ENCODE results near the gene GAL3ST2.

The GAL3ST2 gene

DNA sequence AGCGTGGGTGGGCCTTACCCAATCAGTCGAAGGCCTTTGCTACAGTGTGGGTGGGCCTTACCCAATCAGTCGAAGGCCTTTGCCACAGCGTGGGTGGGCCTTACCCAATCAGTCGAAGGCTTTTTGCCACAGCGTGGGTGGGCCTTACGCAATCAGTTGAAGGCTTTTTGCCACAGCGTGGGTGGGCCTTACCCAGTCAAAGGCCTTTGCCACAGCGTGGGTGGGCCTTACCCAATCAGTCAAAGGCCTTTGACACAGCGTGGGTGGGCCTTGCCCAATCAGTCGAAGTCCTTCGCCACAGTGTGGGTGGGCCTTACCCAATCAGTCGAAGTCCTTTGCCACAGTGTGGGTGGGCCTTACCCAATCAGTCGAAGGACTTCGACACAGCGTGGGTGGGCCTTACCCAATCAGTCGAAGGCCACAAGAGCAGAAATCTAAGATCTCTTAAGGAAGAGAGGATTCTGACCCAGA, 16.3 kb upstream of the GAL3ST2 start:
- Mint-ChIP-seq H3K4me3 (no peak overlapping the region), H3K9me3 (peaks cover 18% of the 10 kb centered on the region), H3K27ac (no peak overlapping the region), H3K4me1 (peaks cover 46% of the 10 kb centered on the region), H3K36me3 (ENCODE audit: low read depth) (peaks cover 41% of the 10 kb centered on the region), H3K27me3 (ENCODE audit: low read depth, poor library complexity) (peaks cover 9% of the 10 kb centered on the region)
- TF ChIP-seq, protein P1, sequence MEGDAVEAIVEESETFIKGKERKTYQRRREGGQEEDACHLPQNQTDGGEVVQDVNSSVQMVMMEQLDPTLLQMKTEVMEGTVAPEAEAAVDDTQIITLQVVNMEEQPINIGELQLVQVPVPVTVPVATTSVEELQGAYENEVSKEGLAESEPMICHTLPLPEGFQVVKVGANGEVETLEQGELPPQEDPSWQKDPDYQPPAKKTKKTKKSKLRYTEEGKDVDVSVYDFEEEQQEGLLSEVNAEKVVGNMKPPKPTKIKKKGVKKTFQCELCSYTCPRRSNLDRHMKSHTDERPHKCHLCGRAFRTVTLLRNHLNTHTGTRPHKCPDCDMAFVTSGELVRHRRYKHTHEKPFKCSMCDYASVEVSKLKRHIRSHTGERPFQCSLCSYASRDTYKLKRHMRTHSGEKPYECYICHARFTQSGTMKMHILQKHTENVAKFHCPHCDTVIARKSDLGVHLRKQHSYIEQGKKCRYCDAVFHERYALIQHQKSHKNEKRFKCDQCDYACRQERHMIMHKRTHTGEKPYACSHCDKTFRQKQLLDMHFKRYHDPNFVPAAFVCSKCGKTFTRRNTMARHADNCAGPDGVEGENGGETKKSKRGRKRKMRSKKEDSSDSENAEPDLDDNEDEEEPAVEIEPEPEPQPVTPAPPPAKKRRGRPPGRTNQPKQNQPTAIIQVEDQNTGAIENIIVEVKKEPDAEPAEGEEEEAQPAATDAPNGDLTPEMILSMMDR (IDR thresholded peaks at IDR 0.05) = no peak
- no peak for DNase-seq

GRCh38 chr2:241762321-241762932, 14.2 kb upstream of the GAL3ST2 start:
- peak overlapping the region; percentile 89 for H3K27ac Mint-ChIP-seq
- no peak for DNase-seq
- peaks cover 41% of the 10 kb centered on the region for H3K36me3 Mint-ChIP-seq (ENCODE audit: low read depth)
- TF ChIP-seq, protein P1 (IDR thresholded peaks at IDR 0.05) = no peak
- H3K9me3 Mint-ChIP-seq = peaks cover 18% of the 10 kb centered on the region
- H3K4me3 Mint-ChIP-seq = peak overlapping the region; percentile 31
- H3K27me3 Mint-ChIP-seq (ENCODE audit: low read depth, poor library complexity) = peaks cover 5% of the 10 kb centered on the region
- peaks cover 46% of the 10 kb centered on the region for H3K4me1 Mint-ChIP-seq

DNA sequence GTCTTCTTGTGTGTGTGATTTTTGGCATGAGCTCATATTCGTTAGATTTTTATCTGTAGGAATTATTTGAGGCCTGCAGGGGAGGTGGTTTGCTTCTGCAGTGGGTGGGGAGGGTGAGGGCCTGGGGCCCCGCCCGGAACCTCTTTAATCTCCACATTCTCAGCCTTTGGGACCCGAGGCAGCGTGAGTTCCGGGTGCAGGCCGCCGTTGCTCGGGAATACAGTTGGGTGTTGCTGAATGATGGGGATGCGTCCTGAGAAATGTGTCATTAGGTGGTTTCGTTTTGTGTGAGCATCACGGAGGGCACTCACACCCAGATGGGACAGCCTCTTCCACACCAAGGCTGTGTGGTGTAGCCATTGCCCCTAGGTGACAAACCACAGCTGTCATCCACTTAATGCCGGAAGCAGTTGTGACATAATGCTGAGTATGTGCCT, 13.7 kb upstream of the GAL3ST2 start:
- Mint-ChIP-seq H3K27ac (peak overlapping the region; percentile 89), H3K4me1 (peaks cover 46% of the 10 kb centered on the region), H3K27me3 (ENCODE audit: low read depth, poor library complexity) (peaks cover 5% of the 10 kb centered on the region), H3K9me3 (peaks cover 18% of the 10 kb centered on the region), H3K36me3 (ENCODE audit: low read depth) (peaks cover 39% of the 10 kb centered on the region), H3K4me3 (no peak overlapping the region)
- no peak for DNase-seq
- TF ChIP-seq, protein P1 (IDR thresholded peaks at IDR 0.05) = no peak

- peaks cover 36% of the 10 kb centered on the region for H3K36me3 Mint-ChIP-seq (ENCODE audit: low read depth)
- H3K27me3 Mint-ChIP-seq (ENCODE audit: low read depth, poor library complexity) = peaks cover 5% of the 10 kb centered on the region
- TF ChIP-seq, protein P1 (IDR thresholded peaks at IDR 0.05) = no peak
- no peak for DNase-seq
- H3K27ac Mint-ChIP-seq = peak overlapping the region; percentile 88
- no peak overlapping the region for H3K4me3 Mint-ChIP-seq
- H3K4me1 Mint-ChIP-seq = peaks cover 44% of the 10 kb centered on the region
- peaks cover 18% of the 10 kb centered on the region for H3K9me3 Mint-ChIP-seq
Observed at GRCh38 chr2:241763551-241764274, 12.9 kb upstream of the GAL3ST2 start.

- Mint-ChIP-seq H3K4me3 (peak overlapping the region; percentile 64), H3K27ac (peak overlapping the region; percentile 88), H3K36me3 (ENCODE audit: low read depth) (peaks cover 27% of the 10 kb centered on the region), H3K4me1 (peaks cover 35% of the 10 kb centered on the region), H3K9me3 (peaks cover 14% of the 10 kb centered on the region), H3K27me3 (ENCODE audit: low read depth, poor library complexity) (peaks cover 5% of the 10 kb centered on the region)
- TF ChIP-seq, protein P1 (IDR thresholded peaks at IDR 0.05) = no peak
- DNase-seq = peak; percentile 57
Observed at GRCh38 chr2:241764275-241765241, 12.1 kb upstream of the GAL3ST2 start.
